HEK293 (cell line): ENCODE measurements around the gene TAC3.

Experiments used
- CTCF ChIA-PET: fragments of 350-600 bp; formaldehyde crosslinking; extraction: SDS; loops from one replicate; lab custom pipeline; 2021; ENCODE audit warnings: antibody characterized with exemption; lab: Yijun Ruan, JAX
- POLR2A ChIA-PET: fragments of 300-600 bp; formaldehyde crosslinking; extraction: SDS; loops from one replicate; lab custom pipeline; 2020; ENCODE audit warnings: antibody characterized with exemption, inconsistent platforms; lab: Yijun Ruan, JAX
- H3K27ac ChIP-seq: fragments of 200-500 bp; sonication (Bioruptor generic); 2 replicates; pipeline ENCODE4 v1.5.1; 2014; ENCODE audit warnings: low read depth, low read length, control low read depth, inconsistent platforms; ENCODE audit errors: extremely low read depth
- H3K36me3 ChIP-seq, 2 experiments: fragments of 200-500 bp in 1 of 2; sonication (Bioruptor generic) in 1 of 2; 1 replicate in 1 of 2; 2 replicates in 1 of 2; pipeline ENCODE4 v1.5.1; 2014 to 2017; ENCODE audit warnings: inconsistent platforms in 2 of 2, low read length in 2 of 2; ENCODE audit not compliant: control insufficient read depth in 2 of 2, insufficient read depth in 1 of 2
- H3K4me1 ChIP-seq: fragments of 200-500 bp; sonication (Bioruptor generic); 2 replicates; pipeline ENCODE4 v1.5.1; 2014; ENCODE audit warnings: mild to moderate bottlenecking, low read length, inconsistent platforms; ENCODE audit not compliant: control insufficient read depth, insufficient read depth
- H3K4me3 ChIP-seq: 2 replicates; pipeline ENCODE4 v1.5.1; 2011; ENCODE audit warnings: low read depth, mild to moderate bottlenecking, control low read depth, low read length, moderate library complexity
- H3K9me3 ChIP-seq: fragments of 200-500 bp; sonication (Bioruptor generic); 2 replicates; pipeline ENCODE4 v1.5.1; 2014; ENCODE audit warnings: low read depth, low read length, inconsistent platforms; ENCODE audit not compliant: control insufficient read depth, insufficient read depth
- GLI4 ChIP-seq: fragments of 450-650 bp; formaldehyde crosslinking; IDR thresholded peaks from 2 replicates; pipeline ENCODE4 v1.5.1; 2016; ENCODE audit warnings: missing biosample characterization, missing genetic modification characterization
- IKZF3 ChIP-seq: fragments of 450-650 bp; IDR thresholded peaks from 2 replicates; pipeline ENCODE4 v1.5.0; 2018; ENCODE audit warnings: missing biosample characterization, mild to moderate bottlenecking, missing genetic modification characterization, moderate library complexity
- KLF10 ChIP-seq: fragments of 450-650 bp; IDR thresholded peaks from 2 replicates; pipeline ENCODE4 v1.5.1; 2018; ENCODE audit warnings: missing biosample characterization, mild to moderate bottlenecking, missing genetic modification characterization
- REPIN1 ChIP-seq: fragments of 450-650 bp; formaldehyde crosslinking; IDR thresholded peaks from 2 replicates; pipeline ENCODE4 v1.5.1; 2017; ENCODE audit warnings: missing biosample characterization, missing genetic modification characterization, low read depth
- REST ChIP-seq: fragments of 450-650 bp; formaldehyde crosslinking; IDR thresholded peaks from 2 replicates; pipeline ENCODE4 v1.5.1; 2016; ENCODE audit warnings: missing biosample characterization, missing genetic modification characterization
- TCF7L2 ChIP-seq: IDR thresholded peaks from 2 replicates; pipeline ENCODE4 v1.6.1; 2011; ENCODE audit warnings: low read depth, mild to moderate bottlenecking, inconsistent platforms, low read length, moderate library complexity, borderline replicate concordance
- ZNF10 ChIP-seq: fragments of 450-650 bp; formaldehyde crosslinking; IDR thresholded peaks from 2 replicates; pipeline ENCODE4 v1.5.1; 2017; ENCODE audit warnings: missing biosample characterization, missing genetic modification characterization
- ZNF16 ChIP-seq: fragments of 450-650 bp; formaldehyde crosslinking; IDR thresholded peaks from 2 replicates; pipeline ENCODE4 v1.5.1; 2016; ENCODE audit warnings: low read depth, missing biosample characterization, missing genetic modification characterization
- ZNF18 ChIP-seq: fragments of 450-650 bp; formaldehyde crosslinking; IDR thresholded peaks from 2 replicates; pipeline ENCODE4 v1.5.1; 2016; ENCODE audit warnings: missing biosample characterization, missing genetic modification characterization
- ZNF19 ChIP-seq: fragments of 450-650 bp; formaldehyde crosslinking; IDR thresholded peaks from 2 replicates; pipeline ENCODE4; 2016; ENCODE audit warnings: missing biosample characterization, missing genetic modification characterization, low read depth
- ZNF350 ChIP-seq: fragments of 450-650 bp; formaldehyde crosslinking; IDR thresholded peaks from 2 replicates; pipeline ENCODE4 v1.5.0; 2017; ENCODE audit warnings: missing biosample characterization, mild to moderate bottlenecking, missing genetic modification characterization
- ZNF37A ChIP-seq: fragments of 450-650 bp; IDR thresholded peaks from 2 replicates; pipeline ENCODE4 v1.5.1; 2018; ENCODE audit warnings: missing biosample characterization, missing genetic modification characterization
- ZNF391 ChIP-seq: fragments of 450-650 bp; formaldehyde crosslinking; IDR thresholded peaks from 2 replicates; pipeline ENCODE4 v1.5.1; 2016; ENCODE audit warnings: low read depth, missing biosample characterization, missing genetic modification characterization, borderline replicate concordance
- ZNF501 ChIP-seq: fragments of 450-650 bp; formaldehyde crosslinking; IDR thresholded peaks from 2 replicates; pipeline ENCODE4 v1.5.1; 2016; ENCODE audit warnings: missing biosample characterization, missing genetic modification characterization
- ZNF521 ChIP-seq: fragments of 450-650 bp; formaldehyde crosslinking; IDR thresholded peaks from 2 replicates; pipeline ENCODE4 v1.5.1; 2017; ENCODE audit warnings: missing biosample characterization, mild to moderate bottlenecking, missing genetic modification characterization
- ZNF623 ChIP-seq: fragments of 450-650 bp; formaldehyde crosslinking; IDR thresholded peaks from 2 replicates; pipeline ENCODE4 v1.5.1; 2016; ENCODE audit warnings: missing biosample characterization, missing genetic modification characterization
- ZNF76 ChIP-seq: fragments of 450-650 bp; formaldehyde crosslinking; IDR thresholded peaks from 2 replicates; pipeline ENCODE4; 2016; ENCODE audit warnings: low read depth, missing biosample characterization, missing genetic modification characterization, borderline replicate concordance
- ZNF791 ChIP-seq: fragments of 450-650 bp; formaldehyde crosslinking; IDR thresholded peaks from 2 replicates; pipeline ENCODE4 v1.5.1; 2016; ENCODE audit warnings: missing biosample characterization, missing genetic modification characterization
- ZNF843 ChIP-seq: fragments of 450-650 bp; formaldehyde crosslinking; IDR thresholded peaks from 2 replicates; pipeline ENCODE4 v1.5.1; 2016; ENCODE audit warnings: missing biosample characterization, missing genetic modification characterization
- ZSCAN16 ChIP-seq: fragments of 450-650 bp; formaldehyde crosslinking; IDR thresholded peaks from 2 replicates; pipeline ENCODE4 v1.5.1; 2016; ENCODE audit warnings: missing biosample characterization, missing genetic modification characterization
- TF ChIP-seq, protein P1 (sequence below): fragments of 450-650 bp; formaldehyde crosslinking; IDR thresholded peaks from 2 replicates; pipeline ENCODE4 v1.5.1; 2017; ENCODE audit warnings: missing biosample characterization, missing genetic modification characterization
- TF ChIP-seq, protein P2 (sequence below): fragments of 450-650 bp; formaldehyde crosslinking; IDR thresholded peaks from 2 replicates; pipeline ENCODE4 v1.5.1; 2017; ENCODE audit warnings: missing biosample characterization, missing genetic modification characterization

Gene TAC3

GRCh38 chr12:57048423-57049118, 32.2 kb upstream of the TAC3 start:
- Histone ChIP-seq H3K27ac (no peak overlapping the region), H3K36me3 (no peaks in the 10 kb centered on the region), H3K4me3 (no peak overlapping the region), H3K4me1 (no peaks in the 10 kb centered on the region), H3K9me3 (no peaks in the 10 kb centered on the region)
- CTCF ChIA-PET, result interaction anchor here (0.7 to 4.3 kb wide), 7 partner anchors 12 to 127 kb away, joined by 3 to 15 read pairs (median 5); partner anchors contain the start of gene STAT6
- POLR2A ChIA-PET, result interaction anchor here (0.5 kb wide), 1 partner anchor 27 kb away, joined by 3 read pairs; no protein-coding TSS in a partner anchor
- TF ChIP-seq REST (tag by site-specific recombination) (no peak), ZNF19 (tag by site-specific recombination) (no peak), ZNF10 (tag by site-specific recombination) (no peak), ZNF350 (tag by site-specific recombination) (no peak), GLI4 (tag by site-specific recombination) (no peak), ZNF791 (tag by site-specific recombination) (no peak), ZNF843 (tag by site-specific recombination) (no peak)
- TF ChIP-seq, protein P1, sequence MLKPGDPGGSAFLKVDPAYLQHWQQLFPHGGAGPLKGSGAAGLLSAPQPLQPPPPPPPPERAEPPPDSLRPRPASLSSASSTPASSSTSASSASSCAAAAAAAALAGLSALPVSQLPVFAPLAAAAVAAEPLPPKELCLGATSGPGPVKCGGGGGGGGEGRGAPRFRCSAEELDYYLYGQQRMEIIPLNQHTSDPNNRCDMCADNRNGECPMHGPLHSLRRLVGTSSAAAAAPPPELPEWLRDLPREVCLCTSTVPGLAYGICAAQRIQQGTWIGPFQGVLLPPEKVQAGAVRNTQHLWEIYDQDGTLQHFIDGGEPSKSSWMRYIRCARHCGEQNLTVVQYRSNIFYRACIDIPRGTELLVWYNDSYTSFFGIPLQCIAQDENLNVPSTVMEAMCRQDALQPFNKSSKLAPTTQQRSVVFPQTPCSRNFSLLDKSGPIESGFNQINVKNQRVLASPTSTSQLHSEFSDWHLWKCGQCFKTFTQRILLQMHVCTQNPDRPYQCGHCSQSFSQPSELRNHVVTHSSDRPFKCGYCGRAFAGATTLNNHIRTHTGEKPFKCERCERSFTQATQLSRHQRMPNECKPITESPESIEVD (tag by site-specific recombination), result no peak

GRCh38 chr12:57047981-57048380, 31.7 kb upstream of the TAC3 start:
- ChIA-PET POLR2A (no interaction called here), CTCF (interaction anchor here (0.7 to 4.3 kb wide), 6 partner anchors 17 to 128 kb away, joined by 3 to 15 read pairs (median 4); partner anchors contain the start of gene STAT6)
- no peak overlapping the region for H3K27ac ChIP-seq
- no peak for TF ChIP-seq TCF7L2
- no peak for TF ChIP-seq ZSCAN16
- TF ChIP-seq ZNF391, result no peak
- no peak for TF ChIP-seq ZNF843 (tag by site-specific recombination)
- TF ChIP-seq ZNF76 (tag by site-specific recombination), result no peak
- no peak for TF ChIP-seq ZNF37A (tag by site-specific recombination)
- TF ChIP-seq ZNF16 (tag by site-specific recombination), result no peak
- TF ChIP-seq ZNF521 (tag by site-specific recombination), result no peak
- TF ChIP-seq ZNF501 (tag by site-specific recombination), result no peak
- TF ChIP-seq, protein P2, sequence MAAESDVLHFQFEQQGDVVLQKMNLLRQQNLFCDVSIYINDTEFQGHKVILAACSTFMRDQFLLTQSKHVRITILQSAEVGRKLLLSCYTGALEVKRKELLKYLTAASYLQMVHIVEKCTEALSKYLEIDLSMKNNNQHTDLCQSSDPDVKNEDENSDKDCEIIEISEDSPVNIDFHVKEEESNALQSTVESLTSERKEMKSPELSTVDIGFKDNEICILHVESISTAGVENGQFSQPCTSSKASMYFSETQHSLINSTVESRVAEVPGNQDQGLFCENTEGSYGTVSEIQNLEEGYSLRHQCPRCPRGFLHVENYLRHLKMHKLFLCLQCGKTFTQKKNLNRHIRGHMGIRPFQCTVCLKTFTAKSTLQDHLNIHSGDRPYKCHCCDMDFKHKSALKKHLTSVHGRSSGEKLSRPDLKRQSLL, result no peak
- TF ChIP-seq KLF10 (tag by site-specific recombination), result no peak
- no peak for TF ChIP-seq ZNF623 (tag by site-specific recombination)
- no peak for TF ChIP-seq IKZF3 (tag by site-specific recombination)
- no peak for TF ChIP-seq REPIN1 (tag by site-specific recombination)
- TF ChIP-seq ZNF18 (tag by site-specific recombination), result no peak
- no peaks in the 10 kb centered on the region for H3K9me3 ChIP-seq
- no peak overlapping the region for H3K4me3 ChIP-seq
- no peaks in the 10 kb centered on the region for H3K36me3 ChIP-seq
- H3K4me1 ChIP-seq, result no peaks in the 10 kb centered on the region
